ENCODE results near the gene GAB2. TPM values are rescaled to one million over a fixed set of nuclear protein-coding genes. Genes with fewer than 3 reads are reported as not detected.

GAB2 gene
- total RNA-seq, 2 donors from 2014 or later: 6.5 to 11.4 TPM

DNA sequence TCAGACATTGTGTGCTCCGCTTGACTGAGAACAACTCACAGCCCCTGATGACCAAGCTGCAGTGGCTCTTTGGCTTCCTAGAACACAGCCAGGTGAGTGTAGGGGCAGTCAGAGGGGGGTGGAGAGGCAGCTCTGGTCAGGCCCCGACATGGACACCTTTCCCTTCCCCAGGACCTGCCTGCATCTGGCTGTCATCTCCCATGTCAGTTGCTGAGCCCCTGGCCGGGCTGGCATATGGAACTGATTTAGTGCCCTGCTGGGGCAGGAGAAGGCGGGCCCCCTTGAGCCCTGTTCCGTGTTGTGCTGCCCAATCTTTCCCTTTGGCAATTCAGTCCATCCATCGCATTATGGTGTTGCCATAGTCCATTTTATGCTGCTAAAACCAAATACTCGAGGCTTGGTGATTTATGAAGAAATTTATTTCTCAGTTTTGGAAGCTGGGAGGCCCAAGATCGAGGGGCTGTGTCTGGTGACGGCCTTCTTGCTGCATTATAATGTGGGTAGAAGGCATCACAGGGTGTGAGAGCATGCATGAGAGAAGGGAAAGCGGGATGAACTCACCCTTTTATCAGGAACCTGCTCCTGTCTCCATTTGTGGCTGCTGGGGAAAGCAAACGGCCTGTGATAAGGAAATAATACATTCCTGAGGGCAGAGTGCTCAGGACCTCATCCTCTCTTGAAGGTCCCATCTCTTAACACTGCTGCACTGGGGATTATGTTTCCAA lies 209.9 kb downstream of the GAB2 start:
- H3K36me3 Mint-ChIP-seq (ENCODE audit: low read depth): peaks cover 28% of the 10 kb centered on the region
- no peaks in the 10 kb centered on the region for H3K27me3 Mint-ChIP-seq
- ATAC-seq (replicated peaks): no peak
- H3K4me1 Mint-ChIP-seq: peaks cover 12% of the 10 kb centered on the region
- H3K4me3 Mint-ChIP-seq: no peak overlapping the region
- no peaks in the 10 kb centered on the region for H3K9me3 Mint-ChIP-seq
- H3K27ac Mint-ChIP-seq: no peak overlapping the region

DNA sequence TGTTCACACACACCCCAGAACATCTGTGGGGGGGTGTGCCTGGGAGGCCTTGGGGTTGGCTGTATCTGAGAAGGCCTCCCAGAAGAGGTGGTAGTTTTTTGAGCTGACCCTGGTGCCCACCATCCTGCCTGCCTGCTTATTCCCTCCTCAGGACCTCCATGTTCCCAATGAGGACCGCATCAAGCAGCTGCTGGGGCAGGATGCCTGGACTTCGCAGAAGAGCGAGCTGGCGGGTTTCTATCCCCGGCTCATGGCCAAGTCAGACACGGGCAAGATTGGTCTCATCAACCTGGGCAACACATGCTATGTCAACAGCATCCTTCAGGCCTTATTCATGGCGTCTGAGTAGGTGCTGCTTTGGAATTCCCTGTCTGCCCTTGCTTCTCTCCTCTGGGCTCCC lies 211.9 kb downstream of the GAB2 start:
- ATAC-seq (replicated peaks): no peak
- Mint-ChIP-seq H3K4me1 (peaks cover 30% of the 10 kb centered on the region), H3K9me3 (no peaks in the 10 kb centered on the region), H3K36me3 (ENCODE audit: low read depth) (peaks cover 20% of the 10 kb centered on the region), H3K4me3 (no peak overlapping the region), H3K27ac (no peak overlapping the region), H3K27me3 (no peaks in the 10 kb centered on the region)

DNA sequence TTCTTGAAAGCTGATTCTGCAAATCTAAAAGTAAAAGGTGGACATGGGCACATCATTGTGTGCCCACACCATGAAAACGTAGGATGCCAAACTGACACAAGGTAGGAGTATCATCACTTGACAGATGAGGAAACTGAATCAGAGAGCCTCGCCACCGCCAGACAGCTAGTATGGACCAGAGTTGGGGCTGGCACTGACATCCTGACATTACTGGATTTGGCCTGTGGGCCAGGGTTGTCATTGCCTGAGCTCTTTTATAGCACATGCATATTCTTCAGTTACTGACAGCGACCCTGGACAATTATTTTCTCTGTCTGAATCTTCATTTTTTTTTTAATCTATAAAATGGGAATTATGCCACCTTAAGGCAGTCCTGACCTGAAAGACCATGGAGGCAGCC lies 212.4 kb downstream of the GAB2 start:
- no peak for ATAC-seq (replicated peaks)
- H3K36me3 Mint-ChIP-seq (ENCODE audit: low read depth): peaks cover 15% of the 10 kb centered on the region

DNA sequence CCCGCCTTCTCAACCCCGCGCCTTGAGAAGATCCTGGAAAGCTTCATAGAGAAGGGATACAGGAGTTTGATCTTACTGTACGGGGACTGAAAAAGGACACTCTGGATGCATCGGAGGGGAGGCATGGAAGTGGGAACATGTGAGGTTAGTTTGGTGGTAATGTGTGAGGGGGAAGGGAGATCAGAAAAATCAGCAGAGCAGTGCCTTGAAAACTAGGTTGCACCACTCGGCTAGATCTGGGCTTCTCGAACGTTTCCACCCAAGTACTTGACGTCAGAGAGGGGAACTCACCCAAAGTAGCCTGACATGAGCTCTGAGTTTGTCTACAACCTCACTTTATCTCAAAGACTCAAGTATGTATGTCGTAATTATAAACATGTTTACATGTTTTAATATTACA lies 214.4 kb downstream of the GAB2 start:
- peak; percentile 51 for ATAC-seq (replicated peaks)
- Mint-ChIP-seq H3K4me3 (peak overlapping the region; percentile 81), H3K4me1 (peaks cover 30% of the 10 kb centered on the region), H3K9me3 (no peaks in the 10 kb centered on the region), H3K36me3 (ENCODE audit: low read depth) (no peaks in the 10 kb centered on the region), H3K27ac (peak overlapping the region; percentile 85), H3K27me3 (no peaks in the 10 kb centered on the region)

More for the DNA sequence above, 212.4 kb downstream of the GAB2 start:
- H3K4me1 Mint-ChIP-seq: peaks cover 30% of the 10 kb centered on the region
- no peaks in the 10 kb centered on the region for H3K27me3 Mint-ChIP-seq
- H3K27ac Mint-ChIP-seq: no peak overlapping the region
- H3K9me3 Mint-ChIP-seq: no peaks in the 10 kb centered on the region
- H3K4me3 Mint-ChIP-seq: no peak overlapping the region

DNA sequence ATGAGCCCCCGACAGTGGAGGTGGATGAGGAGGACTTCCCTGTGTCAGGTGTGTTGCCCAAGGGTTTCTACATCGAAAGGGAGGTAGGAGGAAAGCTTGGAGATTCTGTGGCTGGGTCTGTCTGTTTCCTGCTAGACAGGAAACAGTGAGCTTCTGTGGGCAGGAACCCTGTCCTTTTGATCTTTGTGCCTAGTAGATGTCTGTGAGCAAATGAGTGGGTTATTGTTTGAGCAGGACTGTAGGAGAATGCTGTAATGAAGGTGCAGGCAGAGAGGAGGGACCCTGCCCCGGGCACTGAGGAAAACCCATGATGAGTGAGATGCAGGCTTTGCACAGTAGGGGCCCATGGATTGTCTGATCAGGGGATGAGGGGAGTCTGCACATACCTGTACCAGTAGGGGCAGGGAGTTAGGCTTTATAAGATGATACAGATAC lies 214.9 kb downstream of the GAB2 start:
- Mint-ChIP-seq H3K27ac (peak overlapping the region; percentile 85), H3K4me1 (peaks cover 30% of the 10 kb centered on the region), H3K9me3 (no peaks in the 10 kb centered on the region), H3K4me3 (peak overlapping the region; percentile 81), H3K36me3 (ENCODE audit: low read depth) (no peaks in the 10 kb centered on the region), H3K27me3 (no peaks in the 10 kb centered on the region)
- peak; percentile 90 for ATAC-seq (replicated peaks)

DNA sequence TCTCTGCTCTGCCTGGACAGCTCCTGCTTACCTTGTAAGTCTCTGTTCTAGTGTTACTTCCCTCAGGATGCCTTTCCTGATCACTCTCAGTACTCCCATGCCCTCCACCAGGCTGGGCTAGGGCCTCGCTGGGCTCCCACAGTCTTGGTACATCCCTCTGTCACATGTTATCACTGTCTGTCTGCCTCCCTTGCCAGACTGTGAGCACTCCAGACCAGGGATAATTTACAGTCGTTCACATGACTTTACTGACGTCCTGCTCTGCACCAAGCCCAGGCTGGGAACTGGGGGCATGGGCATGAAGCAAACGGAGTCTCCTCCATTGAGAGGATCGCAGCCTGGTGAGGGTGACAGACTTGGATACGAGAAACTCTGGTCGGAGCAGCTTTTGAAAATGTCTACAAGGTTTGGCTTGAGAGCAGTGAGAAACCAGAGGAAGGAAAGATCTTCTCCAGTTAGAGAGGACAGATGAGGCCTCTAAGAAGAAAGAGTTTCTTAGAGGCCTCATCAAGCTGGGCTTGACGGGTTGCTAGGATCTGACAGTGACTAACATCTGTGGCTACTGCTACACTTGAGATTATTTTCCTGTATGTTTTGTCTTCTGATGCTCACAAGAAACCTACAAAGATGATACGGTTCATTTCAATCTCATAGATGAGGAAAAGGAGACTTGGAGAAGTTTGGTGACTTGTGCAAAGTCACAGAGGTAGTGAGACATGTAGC lies 216.4 kb downstream of the GAB2 start:
- Mint-ChIP-seq H3K4me1 (peaks cover 30% of the 10 kb centered on the region), H3K27ac (peak overlapping the region; percentile 85), H3K36me3 (ENCODE audit: low read depth) (no peaks in the 10 kb centered on the region), H3K27me3 (no peaks in the 10 kb centered on the region), H3K4me3 (peak overlapping the region; percentile 81), H3K9me3 (no peaks in the 10 kb centered on the region)
- no peak for ATAC-seq (replicated peaks)

DNA sequence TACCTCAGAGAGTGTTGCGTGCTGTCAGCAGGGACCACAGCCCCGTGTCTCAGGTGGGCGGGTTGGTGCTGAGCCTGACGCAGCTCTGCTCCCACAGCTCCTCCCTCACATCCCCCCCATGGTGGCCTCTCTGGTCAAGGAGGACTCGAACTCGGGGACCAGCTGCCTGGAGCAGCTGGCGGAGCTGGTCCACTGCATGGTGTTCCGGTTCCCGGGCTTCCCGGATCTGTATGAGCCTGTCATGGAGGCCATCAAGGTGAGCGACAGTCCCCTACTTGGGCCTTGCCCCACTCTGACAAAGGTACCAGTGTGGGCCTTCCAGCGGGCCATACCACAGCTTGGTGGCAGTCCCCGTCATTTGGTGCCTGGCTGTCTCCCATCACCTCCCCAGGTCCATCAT lies 217.1 kb downstream of the GAB2 start:
- ATAC-seq (replicated peaks): no peak
- no peaks in the 10 kb centered on the region for H3K9me3 Mint-ChIP-seq
- H3K4me1 Mint-ChIP-seq: peaks cover 30% of the 10 kb centered on the region
- H3K27ac Mint-ChIP-seq: peak overlapping the region; percentile 85
- no peaks in the 10 kb centered on the region for H3K36me3 Mint-ChIP-seq (ENCODE audit: low read depth)
- no peaks in the 10 kb centered on the region for H3K27me3 Mint-ChIP-seq
- no peak overlapping the region for H3K4me3 Mint-ChIP-seq

DNA sequence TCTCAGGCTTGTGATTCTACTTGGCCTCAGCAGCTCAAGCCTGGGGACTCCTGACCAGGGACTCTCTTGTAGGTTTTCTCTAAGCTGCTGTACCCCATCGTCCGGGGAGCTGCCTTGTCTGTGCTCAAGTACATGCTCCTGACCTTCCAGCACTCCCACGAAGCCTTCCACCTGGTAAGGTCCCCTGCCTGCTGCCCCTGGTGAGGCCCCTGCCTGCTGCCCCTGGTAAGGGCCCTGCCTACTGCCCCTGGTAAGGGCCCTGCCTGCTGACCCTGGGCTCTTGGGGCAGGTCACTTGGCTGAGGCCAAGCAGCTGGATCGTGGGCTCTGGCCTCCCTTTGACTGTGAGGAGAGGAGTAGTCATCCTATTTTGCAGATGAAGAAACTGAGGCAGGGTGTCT lies 217.6 kb downstream of the GAB2 start:
- Mint-ChIP-seq H3K9me3 (no peaks in the 10 kb centered on the region), H3K4me3 (no peak overlapping the region), H3K36me3 (ENCODE audit: low read depth) (no peaks in the 10 kb centered on the region), H3K27me3 (no peaks in the 10 kb centered on the region), H3K27ac (no peak overlapping the region), H3K4me1 (peaks cover 30% of the 10 kb centered on the region)
- no peak for ATAC-seq (replicated peaks)

DNA sequence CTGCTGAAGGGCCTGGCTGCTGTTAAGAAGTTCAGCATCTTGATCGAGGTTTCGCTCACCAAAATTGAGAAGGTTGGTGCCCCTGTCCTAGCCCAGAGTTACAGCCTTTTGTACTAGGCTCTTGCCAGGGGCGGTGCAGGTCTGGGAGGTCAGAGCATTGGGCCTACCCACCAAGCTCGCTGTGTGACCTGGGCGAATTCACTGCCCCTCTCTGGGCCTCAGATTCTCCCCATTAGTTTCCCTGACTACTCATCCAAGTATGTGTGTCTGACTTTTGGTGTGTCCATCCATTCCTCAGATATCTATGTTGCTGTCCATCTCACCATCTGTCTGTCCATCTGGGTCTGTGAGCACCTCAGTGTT lies 218.0 kb downstream of the GAB2 start:
- Mint-ChIP-seq H3K27me3 (no peaks in the 10 kb centered on the region), H3K27ac (no peak overlapping the region), H3K36me3 (ENCODE audit: low read depth) (no peaks in the 10 kb centered on the region), H3K4me3 (no peak overlapping the region), H3K4me1 (peaks cover 30% of the 10 kb centered on the region), H3K9me3 (no peaks in the 10 kb centered on the region)
- no peak for ATAC-seq (replicated peaks)

DNA sequence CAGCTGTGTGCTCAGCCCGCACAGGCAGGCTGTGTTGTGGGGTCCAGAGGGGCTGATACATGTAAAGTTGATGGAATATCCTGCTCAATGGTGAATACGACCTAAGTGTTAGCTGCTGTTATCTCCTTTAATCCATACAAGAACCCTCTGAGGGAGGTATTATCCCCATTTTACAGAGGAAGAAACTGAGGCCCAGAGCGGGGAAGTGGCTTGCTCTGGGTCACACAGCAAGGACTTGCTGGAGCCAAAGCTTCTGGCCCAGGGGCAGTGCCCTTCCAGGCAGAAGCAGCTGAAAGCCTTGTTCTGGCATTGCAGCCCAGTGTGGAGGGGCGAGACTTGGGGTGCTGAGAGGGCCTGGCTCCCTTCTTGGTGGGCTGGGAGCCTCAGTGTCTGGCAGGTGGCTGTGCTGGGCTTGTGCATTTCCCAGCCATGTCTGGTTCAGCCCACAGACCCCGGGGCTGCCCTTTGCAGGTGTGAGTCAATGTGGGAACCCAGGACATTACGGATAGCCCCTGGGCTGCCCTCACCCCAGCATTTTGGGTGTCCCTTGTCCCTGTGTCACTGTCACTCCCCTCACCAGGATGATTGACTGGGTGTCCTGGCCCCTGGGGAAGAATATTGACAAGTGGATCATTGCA lies 218.5 kb downstream of the GAB2 start:
- Mint-ChIP-seq H3K4me1 (peaks cover 31% of the 10 kb centered on the region), H3K27ac (peak overlapping the region; percentile 6), H3K9me3 (no peaks in the 10 kb centered on the region), H3K4me3 (no peak overlapping the region), H3K27me3 (no peaks in the 10 kb centered on the region), H3K36me3 (ENCODE audit: low read depth) (no peaks in the 10 kb centered on the region)
- no peak for ATAC-seq (replicated peaks)

DNA sequence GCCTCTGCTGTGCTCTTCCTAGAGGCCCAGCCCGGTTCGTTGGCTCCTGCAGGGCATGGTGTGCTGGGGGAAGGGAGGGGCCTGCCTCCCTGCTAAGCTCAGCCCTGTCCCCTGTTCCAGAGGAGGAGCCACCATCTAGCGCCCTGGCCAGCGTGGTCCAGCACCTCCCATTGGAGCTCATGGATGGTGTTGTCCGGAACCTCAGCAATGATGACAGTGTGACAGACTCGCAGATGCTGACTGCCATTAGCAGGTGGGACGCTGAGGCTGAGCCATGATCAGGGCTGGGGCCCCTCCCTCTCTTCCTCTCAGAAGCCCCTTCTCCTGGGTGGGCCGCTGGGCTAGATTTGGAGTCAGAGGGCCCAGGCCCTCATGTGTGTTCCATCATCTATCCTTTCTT lies 219.8 kb downstream of the GAB2 start:
- Mint-ChIP-seq H3K9me3 (no peaks in the 10 kb centered on the region), H3K27me3 (no peaks in the 10 kb centered on the region), H3K27ac (no peak overlapping the region), H3K4me1 (peaks cover 28% of the 10 kb centered on the region), H3K36me3 (ENCODE audit: low read depth) (no peaks in the 10 kb centered on the region), H3K4me3 (no peak overlapping the region)
- ATAC-seq (replicated peaks): no peak

DNA sequence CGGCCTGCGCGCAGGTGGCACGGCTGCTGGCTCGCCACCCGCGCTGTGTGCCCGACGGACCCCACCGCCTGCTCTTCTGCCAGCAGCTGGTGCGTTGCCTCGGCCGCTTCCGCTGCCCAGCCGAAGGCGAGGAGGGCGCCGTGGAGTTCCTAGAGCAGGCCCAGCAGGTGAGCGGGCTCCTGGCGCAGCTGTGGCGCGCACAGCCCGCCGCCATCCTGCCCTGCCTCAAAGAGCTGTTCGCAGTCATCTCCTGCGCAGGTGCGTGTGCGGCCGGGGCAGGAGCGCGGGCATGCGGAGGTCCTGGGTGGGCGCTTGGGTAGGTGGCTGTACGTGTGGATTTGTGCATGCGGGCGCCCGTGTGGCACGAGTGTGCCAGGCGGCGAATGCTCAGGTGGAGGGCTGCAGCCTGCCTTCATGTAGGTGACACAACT lies 220.9 kb downstream of the GAB2 start:
- Mint-ChIP-seq H3K36me3 (ENCODE audit: low read depth) (no peaks in the 10 kb centered on the region), H3K4me1 (peaks cover 24% of the 10 kb centered on the region)

DNA sequence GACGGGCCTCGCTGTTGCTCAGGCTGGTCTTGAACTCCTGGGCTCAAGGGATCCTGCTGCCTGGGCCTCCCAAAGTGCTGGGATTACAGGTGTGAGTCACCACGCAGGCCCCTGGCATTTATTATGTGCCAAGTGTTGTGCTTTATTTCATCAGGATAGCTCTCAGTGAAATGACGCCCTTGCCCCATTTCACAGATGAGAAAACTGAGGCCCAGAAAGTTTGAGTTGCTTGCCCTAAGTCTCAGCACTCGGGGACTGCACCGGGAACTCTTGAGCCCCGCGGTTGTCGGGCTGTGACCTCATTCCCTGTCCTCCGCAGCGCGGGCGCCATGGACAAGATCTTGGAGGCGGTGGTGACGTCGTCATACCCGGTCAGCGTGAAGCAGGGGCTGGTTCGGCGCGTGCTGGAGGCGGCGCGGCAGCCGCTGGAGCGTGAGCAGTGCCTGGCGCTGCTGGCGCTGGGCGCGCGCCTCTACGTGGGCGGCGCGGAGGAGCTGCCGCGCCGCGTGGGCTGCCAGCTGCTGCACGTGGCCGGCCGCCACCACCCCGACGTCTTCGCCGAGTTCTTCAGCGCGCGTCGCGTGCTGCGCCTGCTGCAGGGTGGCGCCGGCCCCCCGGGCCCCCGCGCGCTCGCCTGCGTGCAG lies 221.6 kb downstream of the GAB2 start:
- no peak overlapping the region for H3K4me3 Mint-ChIP-seq
- peaks cover 20% of the 10 kb centered on the region for H3K4me1 Mint-ChIP-seq
- H3K27ac Mint-ChIP-seq: no peak overlapping the region
- H3K9me3 Mint-ChIP-seq: no peaks in the 10 kb centered on the region
- no peaks in the 10 kb centered on the region for H3K36me3 Mint-ChIP-seq (ENCODE audit: low read depth)
- ATAC-seq (replicated peaks): no peak
- H3K27me3 Mint-ChIP-seq: no peaks in the 10 kb centered on the region

More for the DNA sequence above, 220.9 kb downstream of the GAB2 start:
- H3K27ac Mint-ChIP-seq: no peak overlapping the region
- H3K4me3 Mint-ChIP-seq: no peak overlapping the region
- H3K27me3 Mint-ChIP-seq: no peaks in the 10 kb centered on the region
- H3K9me3 Mint-ChIP-seq: no peaks in the 10 kb centered on the region
- ATAC-seq (replicated peaks): no peak

DNA sequence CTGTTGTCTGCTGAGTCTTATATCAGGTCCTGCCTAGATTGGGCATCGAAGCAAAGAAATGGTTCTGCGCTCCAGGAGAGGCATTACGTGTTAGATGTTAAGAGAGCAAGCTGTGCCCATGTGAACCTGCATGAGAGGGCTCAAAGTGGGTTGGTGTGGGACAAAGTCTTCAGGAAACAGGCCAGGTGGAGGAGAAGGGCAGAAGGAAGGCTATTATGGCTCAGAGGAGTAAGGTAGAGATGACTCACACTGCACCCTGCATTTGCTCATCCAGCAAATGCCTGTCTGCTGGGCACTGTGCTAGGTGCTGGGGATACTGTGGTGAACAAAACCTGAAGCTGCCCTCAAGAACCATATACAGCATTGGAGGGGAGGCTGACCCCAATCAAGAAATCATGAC lies 223.1 kb downstream of the GAB2 start:
- Mint-ChIP-seq H3K4me1 (peaks cover 32% of the 10 kb centered on the region), H3K36me3 (ENCODE audit: low read depth) (no peaks in the 10 kb centered on the region), H3K4me3 (no peak overlapping the region), H3K27ac (peak overlapping the region; percentile 10), H3K27me3 (no peaks in the 10 kb centered on the region), H3K9me3 (no peaks in the 10 kb centered on the region)
- ATAC-seq (replicated peaks): peak; percentile 58
